Endothelial cell of umbilical vein (primary cell): ENCODE measurements around the gene ETHE1. TPM values are rescaled to one million over a fixed set of nuclear protein-coding genes. Genes with fewer than 3 reads are reported as not detected.
A peak's percentile ranks its signal among the peaks of the same experiment; 100 is the strongest.

Experiments
- BruUV-seq: library from RNA; stranded (reverse); fragments of 400-500 nt; replicated peaks from 2 replicates; lab custom pipeline; 2021; lab: Mats Ljungman, UMichigan
- CTCF ChIA-PET: fragments of 300-600, 350-600 bp; sonication (Branson Sonifier 250); formaldehyde crosslinking; loops from one replicate; lab custom pipeline; 2021; ENCODE audit warnings: antibody characterized with exemption, inconsistent platforms; lab: Charles Lee
- POLR2A ChIA-PET: fragments of 300-600, 350-600 bp; sonication (Branson Sonifier 250); formaldehyde crosslinking; loops from one replicate; lab custom pipeline; 2021; ENCODE audit warnings: antibody characterized with exemption, inconsistent platforms; lab: Charles Lee
- DNase-seq: peaks from one replicate; pipeline ENCODE4 v3.0.0-alpha.2; 2011; ENCODE audit warnings: low read depth, low spot score
- FAIRE-seq: peaks from 2 replicates; lab custom pipeline; 2011; peaks lifted over from hg19 to GRCh38; lab: Jason Lieb, UNC
- H2AFZ ChIP-seq: 2 replicates; pipeline ENCODE4 v1.6.0; 2012; ENCODE audit warnings: low read depth, low read length, control low read depth, inconsistent platforms
- H3K27ac ChIP-seq: 2 replicates; pipeline ENCODE4 v1.5.1; 2011; ENCODE audit warnings: low read depth, mild to moderate bottlenecking, control low read depth, low read length, moderate library complexity; ENCODE audit not compliant: insufficient read depth
- H3K27me3 ChIP-seq, 2 experiments: 2 replicates each; pipeline versions ENCODE4 v1.6.0 to v1.6.1; 2011; ENCODE audit warnings: low read length in 2 of 2, mixed read lengths in 1 of 2; ENCODE audit not compliant: control insufficient read depth in 2 of 2, insufficient read depth in 2 of 2
- H3K36me3 ChIP-seq, 2 experiments: 2 replicates in 1 of 2; 3 replicates in 1 of 2; pipeline ENCODE4 v1.5.1; 2011; ENCODE audit warnings: low read length in 2 of 2, mild to moderate bottlenecking in 1 of 2, moderate library complexity in 1 of 2; ENCODE audit not compliant: control insufficient read depth in 2 of 2, insufficient read depth in 2 of 2; ENCODE audit errors: extremely low read depth in 1 of 2
- H3K4me1 ChIP-seq: 3 replicates; pipeline ENCODE4 v1.5.1; 2011; ENCODE audit warnings: mild to moderate bottlenecking, low read length; ENCODE audit not compliant: control insufficient read depth, insufficient read depth; ENCODE audit errors: extremely low read depth
- H3K4me2 ChIP-seq: 2 replicates; pipeline ENCODE4 v1.6.1; 2011; ENCODE audit warnings: low read length, control low read depth, mixed read lengths; ENCODE audit not compliant: insufficient read depth
- H3K4me3 ChIP-seq, 3 experiments: fragments of 200-600 bp in 1 of 3; sonication (generic), shearing (Covaris generic) in 1 of 3; replicated peaks in 1 of 3; 2 replicates each; pipeline ENCODE4 v1.5.1; 2011 to 2016; ENCODE audit warnings: control low read depth in 3 of 3, low read length in 3 of 3, mild to moderate bottlenecking in 2 of 3, inconsistent platforms in 1 of 3, low read depth in 1 of 3, moderate library complexity in 1 of 3; ENCODE audit not compliant: insufficient read depth in 1 of 3
- H3K79me2 ChIP-seq: 2 replicates; pipeline ENCODE4 v1.6.0; 2012; ENCODE audit warnings: low read length, inconsistent platforms; ENCODE audit not compliant: control insufficient read depth, insufficient read depth
- H3K9ac ChIP-seq: replicated peaks from 2 replicates; pipeline ENCODE3; 2011; ENCODE audit warnings: low read length, control low read depth; ENCODE audit not compliant: insufficient read depth; ENCODE audit errors: extremely low read depth
- H3K9me1 ChIP-seq: replicated peaks from 3 replicates; pipeline ENCODE4 v1.6.0; 2011; ENCODE audit warnings: mild to moderate bottlenecking, low read length; ENCODE audit not compliant: control insufficient read depth, insufficient read depth; ENCODE audit errors: extremely low read depth
- H3K9me3 ChIP-seq: replicated peaks from 2 replicates; pipeline ENCODE4 v1.5.1; 2012; ENCODE audit warnings: low read length, inconsistent platforms; ENCODE audit not compliant: control insufficient read depth, insufficient read depth
- H4K20me1 ChIP-seq: replicated peaks from 2 replicates; pipeline ENCODE3; 2011; ENCODE audit warnings: mild to moderate bottlenecking, low read length; ENCODE audit not compliant: control insufficient read depth, insufficient read depth; ENCODE audit errors: extremely low read depth
- EZH2 ChIP-seq: IDR thresholded peaks from 2 replicates; pipeline ENCODE4 v1.6.1; 2012; ENCODE audit warnings: borderline replicate concordance, low read depth, mild to moderate bottlenecking, moderate library complexity, low read length, inconsistent platforms; ENCODE audit not compliant: severe bottlenecking
- FOS ChIP-seq: IDR thresholded peaks from 2 replicates; pipeline ENCODE4 v1.6.1; 2011; ENCODE audit warnings: mild to moderate bottlenecking, low read length, moderate library complexity, borderline replicate concordance; ENCODE audit not compliant: insufficient read depth
- JUN ChIP-seq: IDR thresholded peaks from 2 replicates; pipeline ENCODE4 v1.6.1; 2011; ENCODE audit warnings: borderline replicate concordance, low read depth; ENCODE audit not compliant: insufficient read length, insufficient read depth
- MYC ChIP-seq: IDR thresholded peaks from one replicate; pipeline ENCODE4 v1.6.1; 2011; ENCODE audit warnings: mild to moderate bottlenecking, low read depth, low read length
- POLR2AphosphoS5 ChIP-seq: IDR thresholded peaks from 2 replicates; pipeline ENCODE4 v1.6.1; 2012; ENCODE audit warnings: low read depth, mild to moderate bottlenecking, control low read depth, low read length, moderate library complexity; ENCODE audit not compliant: insufficient read depth
- dilution Hi-C: fragments of 300-500 bp; cut with MboI; formaldehyde crosslinking; loops from one replicate; pipeline ENCODE4 v1.15.0; 2019; ENCODE audit warnings: low sequenced_read_pairs; ENCODE audit not compliant: extremely low pct_ligation_motif_present
- intact Hi-C: fragments of 100-400 bp; cut with micrococcal nuclease; formaldehyde crosslinking; loops from one replicate; pipeline ENCODE4 v1.10.0; 2022
- polyA plus RNA-seq, 4 experiments: library from polyadenylated mRNA; depleted of rRNA in 3 of 4; stranded (reverse) in 3 of 4; unstranded in 1 of 4; fragments of >200 nt; gene quantifications; 2 replicates each; pipeline versions ENCODE4 v1.2.1 to v1.2.3, GENCODE V29; 2011 to 2012; ENCODE audit warnings: missing spikeins in 1 of 4
- total RNA-seq: library from RNA; stranded (reverse); gene quantifications from 2 replicates; pipeline ENCODE4 v1.2.3, GENCODE V29; 2021
- TF ChIP-seq, protein P1 (sequence below), 2 donors: IDR thresholded peaks; 1 replicate in 1 of 2; 2 replicates in 1 of 2; pipeline ENCODE4 v1.5.1; 2011; ENCODE audit warnings: low read length in 2 of 2, mild to moderate bottlenecking in 2 of 2, moderate library complexity in 2 of 2, control low read depth in 1 of 2, inconsistent platforms in 1 of 2, low read depth in 1 of 2; ENCODE audit not compliant: insufficient read depth in 1 of 2; ENCODE audit errors: extremely low read depth in 1 of 2
- TF ChIP-seq, protein P2 (sequence below): IDR thresholded peaks from 2 replicates; pipeline ENCODE4 v1.6.1; 2011; ENCODE audit not compliant: insufficient read depth, insufficient read length

Gene ETHE1
- total and polyA plus RNA-seq, 2 donors (not counting 3 experiments of a cell fraction or from before 2014, with no cell fraction given) = 34.5 to 124 TPM

DNA sequence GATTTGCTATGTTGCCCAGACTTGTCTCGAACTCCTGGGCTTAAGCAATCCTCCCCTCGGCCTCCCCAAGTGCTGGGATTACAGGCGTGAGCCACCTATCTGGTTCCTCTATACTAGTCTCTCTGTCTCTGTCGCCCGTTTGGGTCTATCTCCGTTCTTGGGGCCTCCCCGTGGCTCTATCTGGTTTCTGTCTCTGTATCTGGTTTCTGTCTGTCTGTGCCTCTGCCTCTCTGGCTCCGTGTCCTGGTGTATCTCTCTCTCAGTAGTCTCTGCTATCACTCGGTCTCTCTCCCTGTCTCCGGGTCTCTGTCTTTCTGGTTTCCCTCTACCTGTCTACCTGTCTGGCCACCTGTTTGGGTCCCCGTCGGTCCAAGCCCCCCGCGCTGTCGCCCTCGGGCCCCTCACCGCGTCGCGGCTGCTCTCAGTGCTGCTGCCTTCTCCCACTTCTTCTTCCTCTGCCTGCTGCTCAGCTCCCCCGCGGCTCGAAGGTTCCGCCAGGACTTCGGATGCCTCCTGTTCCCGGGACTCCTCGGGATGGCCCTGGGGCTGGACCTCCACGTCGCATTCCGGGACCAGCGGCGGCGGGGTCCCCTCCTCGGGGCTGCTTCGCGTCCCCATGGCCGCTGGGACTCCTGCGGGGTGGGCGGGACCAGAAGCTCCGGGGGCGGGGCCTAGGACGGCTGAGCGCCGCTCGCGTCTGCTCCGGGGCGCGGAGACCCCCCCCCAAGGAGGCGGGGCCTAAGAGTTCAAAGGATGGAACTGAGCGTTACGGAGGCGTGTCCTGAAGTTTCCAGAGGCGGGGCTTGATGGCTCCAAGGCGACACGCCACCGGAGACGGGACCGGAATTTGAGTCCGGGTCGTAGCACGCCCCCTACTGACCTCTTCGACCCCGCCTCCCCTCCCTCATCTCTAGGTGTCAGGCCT is 23.2 kb downstream of the ETHE1 start:
- Histone ChIP-seq H3K79me2 (no peaks in the 10 kb centered on the region), H4K20me1 (no peaks in the 10 kb centered on the region), H3K4me3 (peak overlapping the region; percentile 42 to 66 (median 49)), H2AFZ (peak overlapping the region; percentile 94), H3K36me3 (peaks cover 0 to 4% of the 10 kb centered on the region in 2 experiments), H3K27ac (peak overlapping the region; percentile 31), H3K9ac (peak overlapping the region; percentile 32), H3K9me3 (no peaks in the 10 kb centered on the region), H3K4me2 (peak overlapping the region; percentile 83), H3K4me1 (peaks cover 11% of the 10 kb centered on the region), H3K9me1 (no peaks in the 10 kb centered on the region), H3K27me3 (no peaks in the 10 kb centered on the region)
- FAIRE-seq = peak; percentile 94
- ChIA-PET POLR2A (no interaction called here), CTCF (interaction anchor here (0.7 to 3.0 kb wide), 13 partner anchors 16 to 1063 kb away, joined by 3 to 47 read pairs (median 4); partner anchors contain the start of genes ETHE1 and ZNF575)
- no TSS peak for BruUV-seq
- dilution Hi-C loops (no loop called here), intact Hi-C loops (loop anchor here (1.0 to 2.0 kb wide), 4 partner anchors 23 to 56 kb away; partner anchors contain the start of gene ETHE1)
- DNase-seq = peak; percentile 95
- TF ChIP-seq, protein P1, sequence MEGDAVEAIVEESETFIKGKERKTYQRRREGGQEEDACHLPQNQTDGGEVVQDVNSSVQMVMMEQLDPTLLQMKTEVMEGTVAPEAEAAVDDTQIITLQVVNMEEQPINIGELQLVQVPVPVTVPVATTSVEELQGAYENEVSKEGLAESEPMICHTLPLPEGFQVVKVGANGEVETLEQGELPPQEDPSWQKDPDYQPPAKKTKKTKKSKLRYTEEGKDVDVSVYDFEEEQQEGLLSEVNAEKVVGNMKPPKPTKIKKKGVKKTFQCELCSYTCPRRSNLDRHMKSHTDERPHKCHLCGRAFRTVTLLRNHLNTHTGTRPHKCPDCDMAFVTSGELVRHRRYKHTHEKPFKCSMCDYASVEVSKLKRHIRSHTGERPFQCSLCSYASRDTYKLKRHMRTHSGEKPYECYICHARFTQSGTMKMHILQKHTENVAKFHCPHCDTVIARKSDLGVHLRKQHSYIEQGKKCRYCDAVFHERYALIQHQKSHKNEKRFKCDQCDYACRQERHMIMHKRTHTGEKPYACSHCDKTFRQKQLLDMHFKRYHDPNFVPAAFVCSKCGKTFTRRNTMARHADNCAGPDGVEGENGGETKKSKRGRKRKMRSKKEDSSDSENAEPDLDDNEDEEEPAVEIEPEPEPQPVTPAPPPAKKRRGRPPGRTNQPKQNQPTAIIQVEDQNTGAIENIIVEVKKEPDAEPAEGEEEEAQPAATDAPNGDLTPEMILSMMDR (IDR thresholded peaks at IDR 0.05; ENCODE audit: extremely low read depth in 1 of 2, insufficient read depth in 1 of 2, low read depth in 1 of 2, low read length in 2 of 2) = peak in 1 of 2 donors; percentile 16
- TF ChIP-seq MYC (no peak), EZH2 (no peak), POLR2AphosphoS5 (peak; percentile 13), JUN (no peak), FOS (no peak)
- TF ChIP-seq, protein P2, sequence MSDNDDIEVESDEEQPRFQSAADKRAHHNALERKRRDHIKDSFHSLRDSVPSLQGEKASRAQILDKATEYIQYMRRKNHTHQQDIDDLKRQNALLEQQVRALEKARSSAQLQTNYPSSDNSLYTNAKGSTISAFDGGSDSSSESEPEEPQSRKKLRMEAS = no peak
